Gastrocnemius medialis (tissue), 4 donors: ENCODE data around the gene RGS18. TPM values are rescaled to one million over a fixed set of nuclear protein-coding genes. Genes with fewer than 3 reads are reported as not detected.

Source experiments
- ATAC-seq, 2 donors: fragments of 150-250 bp; one replicate each; pipeline ENCODE4 v1.9.1; 2016
- DNase-seq, 2 donors: peaks; one replicate each; pipeline ENCODE4 v3.0.0-alpha.2; 2019
- H3K27ac ChIP-seq, 4 donors: fragments of 200-600 bp; sonication (generic); 1 replicate in 1 of 4; 2 replicates in 3 of 4; pipeline ENCODE4 v1.5.1; 2016 to 2018; ENCODE audit warnings: mild to moderate bottlenecking in 2 of 4, moderate library complexity in 1 of 4
- H3K27me3 ChIP-seq, 3 donors: fragments of 200-600 bp; sonication (generic) in 2 of 3; 1 replicate in 1 of 3; 2 replicates in 2 of 3; pipeline versions ENCODE4 v1.5.1 to v1.6.0; 2016 to 2019; ENCODE audit warnings: mild to moderate bottlenecking in 1 of 3, moderate library complexity in 1 of 3
- H3K36me3 ChIP-seq, 2 donors: fragments of 200-600 bp; sonication (generic) in 1 of 2; one replicate each; pipeline ENCODE4 v1.5.1; 2017 to 2018
- H3K4me1 ChIP-seq, 2 donors: fragments of 200-600 bp; sonication (generic) in 1 of 2; one replicate each; pipeline ENCODE4 v1.5.1; 2016 to 2017; ENCODE audit warnings: mild to moderate bottlenecking in 2 of 2
- H3K4me3 ChIP-seq, 4 donors: fragments of 200-600 bp; sonication (generic) in 3 of 4; 1 replicate in 1 of 4; 2 replicates in 3 of 4; pipeline ENCODE4 v1.5.1; 2016 to 2019; ENCODE audit warnings: mild to moderate bottlenecking in 2 of 4
- H3K9me3 ChIP-seq, 3 donors: fragments of 200-600 bp; sonication (generic) in 2 of 3; 1 replicate in 1 of 3; 2 replicates in 2 of 3; pipeline ENCODE4 v1.5.1; 2016 to 2019
- CTCF ChIP-seq, 5 experiments: fragments of 450-650 bp in 3 of 5; fragments of 200-600 bp in 2 of 5; sonication (generic) in 2 of 5; IDR thresholded peaks in 4 of 5; conservative IDR thresholded peaks in 1 of 5; 1 replicate in 4 of 5; 2 replicates in 1 of 5; pipeline ENCODE4 v1.5.1; 2016 to 2019; ENCODE audit warnings: antibody characterized with exemption in 5 of 5, mild to moderate bottlenecking in 3 of 5, moderate library complexity in 3 of 5
- POLR2A ChIP-seq, 2 donors: fragments of 450-650 bp; IDR thresholded peaks; one replicate each; pipeline ENCODE4 v1.6.1; 2017; ENCODE audit warnings: antibody characterized with exemption in 2 of 2, mild to moderate bottlenecking in 2 of 2, moderate library complexity in 2 of 2
- in situ Hi-C, 4 donors: fragments of 200-750 bp; cut with MboI; loops; one replicate each; pipeline versions ENCODE4 v1.15.0 to v1.8.0; 2017; ENCODE audit warnings: low sequenced_read_pairs in 4 of 4
- intact Hi-C: fragments of 100-400 bp; cut with DNase I; formaldehyde crosslinking; loops from one replicate; pipeline ENCODE4 v1.15.1; 2023; ENCODE audit warnings: low total_unique reads
- total RNA-seq, 4 donors: library from RNA; depleted of rRNA; stranded (reverse); fragments of >200 nt; gene quantifications; one replicate each; pipeline versions ENCODE4 v1.1.0 to v1.2.3, GENCODE V29; 2016

RGS18 gene
- total RNA-seq, 4 donors from 2014 or later, result 0.78 to 1.0 TPM; not detected in 2

GRCh38 chr1:192151176-192151575 lies 7.1 kb upstream of the RGS18 start:
- intact Hi-C loops, result no loop called here

GRCh38 chr1:192153276-192153675 lies 5.0 kb upstream of the RGS18 start:
- Histone ChIP-seq H3K4me3 (no peak overlapping the region), H3K27ac (no peak overlapping the region), H3K27me3 (no peaks in the 10 kb centered on the region), H3K4me1 (no peaks in the 10 kb centered on the region), H3K9me3 (no peaks in the 10 kb centered on the region), H3K36me3 (no peaks in the 10 kb centered on the region)
- no peak for TF ChIP-seq CTCF (IDR thresholded peaks at IDR 0.05 in 4 of 5, conservative IDR thresholded peaks at IDR 0.05 in 1 of 5)
- TF ChIP-seq POLR2A (IDR thresholded peaks at IDR 0.05), result no peak
- no peak for ATAC-seq
- intact Hi-C loops, result no loop called here
- no peak for DNase-seq
- in situ Hi-C loops, result no loop called here

More at GRCh38 chr1:192151176-192151575, 7.1 kb upstream of the RGS18 start:
- Histone ChIP-seq H3K36me3 (no peaks in the 10 kb centered on the region), H3K9me3 (no peaks in the 10 kb centered on the region), H3K27ac (no peak overlapping the region), H3K27me3 (no peaks in the 10 kb centered on the region), H3K4me3 (no peak overlapping the region), H3K4me1 (no peaks in the 10 kb centered on the region)
- TF ChIP-seq POLR2A (IDR thresholded peaks at IDR 0.05) (no peak), CTCF (IDR thresholded peaks at IDR 0.05 in 4 of 5, conservative IDR thresholded peaks at IDR 0.05 in 1 of 5) (no peak)
- in situ Hi-C loops, result no loop called here
- DNase-seq, result no peak
- no peak for ATAC-seq

- intact Hi-C loops, result no loop called here
- no peak for ATAC-seq
These were observed 1.2 kb upstream of the RGS18 start for GRCh38 chr1:192157067-192157466.

GRCh38 chr1:192159014-192159413 lies 752 bp downstream of the RGS18 start:
- H3K4me1 ChIP-seq, result no peaks in the 10 kb centered on the region
- no peak for TF ChIP-seq CTCF (IDR thresholded peaks at IDR 0.05 in 4 of 5, conservative IDR thresholded peaks at IDR 0.05 in 1 of 5)
- no peak for TF ChIP-seq POLR2A (IDR thresholded peaks at IDR 0.05)
- in situ Hi-C loops (no loop called here), intact Hi-C loops (no loop called here)
- no peak overlapping the region for H3K27ac ChIP-seq
- no peaks in the 10 kb centered on the region for H3K27me3 ChIP-seq
- H3K36me3 ChIP-seq, result no peaks in the 10 kb centered on the region
- peak overlapping the region in 1 of 4 donors; percentile 9 for H3K4me3 ChIP-seq
- DNase-seq (no peak), ATAC-seq (no peak)
- H3K9me3 ChIP-seq, result no peaks in the 10 kb centered on the region

More at GRCh38 chr1:192157067-192157466, 1.2 kb upstream of the RGS18 start:
- no peaks in the 10 kb centered on the region for H3K36me3 ChIP-seq
- no peaks in the 10 kb centered on the region for H3K9me3 ChIP-seq
- H3K27ac ChIP-seq, result no peak overlapping the region
- H3K4me1 ChIP-seq, result no peaks in the 10 kb centered on the region
- no peak for TF ChIP-seq POLR2A (IDR thresholded peaks at IDR 0.05)
- no peak overlapping the region for H3K4me3 ChIP-seq
- in situ Hi-C loops, result no loop called here
- H3K27me3 ChIP-seq, result no peaks in the 10 kb centered on the region
- DNase-seq, result no peak

- Histone ChIP-seq H3K36me3 (no peaks in the 10 kb centered on the region), H3K27me3 (no peaks in the 10 kb centered on the region), H3K9me3 (no peaks in the 10 kb centered on the region), H3K27ac (no peak overlapping the region), H3K4me3 (peak overlapping the region in 1 of 4 donors; percentile 9), H3K4me1 (no peaks in the 10 kb centered on the region)
- in situ Hi-C loops (no loop called here), intact Hi-C loops (no loop called here)
- DNase-seq (no peak), ATAC-seq (no peak)
- no peak for TF ChIP-seq POLR2A (IDR thresholded peaks at IDR 0.05)
- TF ChIP-seq CTCF (IDR thresholded peaks at IDR 0.05 in 4 of 5, conservative IDR thresholded peaks at IDR 0.05 in 1 of 5), result no peak
These were observed 1.5 kb downstream of the RGS18 start for GRCh38 chr1:192159781-192160180.
